Measurements from ENCODE around the gene CAGE1.

GRCh38 chr6:7389451-7390225 is at the start of gene CAGE1, which contains the start of gene RIOK1:
- TF ChIP-seq CTCF (IDR thresholded peaks at IDR 0.05): peak in 1 of 3 experiments; percentile 36
- peak in 1 of 2 donors; percentile 68 for TF ChIP-seq POLR2A (IDR thresholded peaks at IDR 0.05)
- peak; percentile 77 to 87 for TF ChIP-seq POLR2AphosphoS5 (IDR thresholded peaks at IDR 0.05; ENCODE audit: insufficient read depth in 1 of 2, low read depth in 1 of 2)
